ENCODE measurements around the gene FAM107B. TPM values are rescaled to one million over a fixed set of nuclear protein-coding genes. Genes with fewer than 3 reads are reported as not detected.

The FAM107B gene
- total and polyA plus RNA-seq, 8 donors: 22.6 to 105 (median 54.5) TPM

- Histone ChIP-seq H3K27me3 (no peaks in the 10 kb centered on the region), H3K36me3 (no peaks in the 10 kb centered on the region), H3K9me3 (no peaks in the 10 kb centered on the region), H3K4me1 (peaks cover 18 to 42% (median 24%) of the 10 kb centered on the region in 3 donors), H3K27ac (peak overlapping the region; percentile 13 to 84 (median 44)), H3K4me3 (no peak overlapping the region)
- 74 to 75% methylated on average over 14 of the region's 14 CpGs for WGBS, 2 donors
- no peak for TF ChIP-seq CTCF (IDR thresholded peaks at IDR 0.05)
- no peak for FAIRE-seq
- DNase-seq: peak in 3 of 6 donors; percentile 36 to 58 (median 49)
- peak; percentile 46 to 72 (median 62) for ATAC-seq
- intact Hi-C loops (cut with DNase I): no loop called here
These were observed 23.4 kb downstream of the FAM107B start for GRCh38 chr10:14751014-14751896.

GRCh38 chr10:14749070-14749809 lies 25.5 kb downstream of the FAM107B start:
- peak; percentile 56 to 69 (median 64) for ATAC-seq
- peaks cover 18 to 42% (median 24%) of the 10 kb centered on the region in 3 donors for H3K4me1 ChIP-seq
- 30 to 31% methylated on average over 10 of the region's 10 CpGs for WGBS, 2 donors
- no peak for TF ChIP-seq CTCF (IDR thresholded peaks at IDR 0.05)
- intact Hi-C loops (cut with DNase I): no loop called here
- H3K4me3 ChIP-seq: no peak overlapping the region
- no peaks in the 10 kb centered on the region for H3K36me3 ChIP-seq
- FAIRE-seq: no peak
- H3K27me3 ChIP-seq: no peaks in the 10 kb centered on the region
- peak overlapping the region; percentile 6 to 85 (median 46) for H3K27ac ChIP-seq
- no peaks in the 10 kb centered on the region for H3K9me3 ChIP-seq
- peak; percentile 41 to 81 (median 63) for DNase-seq

DNA sequence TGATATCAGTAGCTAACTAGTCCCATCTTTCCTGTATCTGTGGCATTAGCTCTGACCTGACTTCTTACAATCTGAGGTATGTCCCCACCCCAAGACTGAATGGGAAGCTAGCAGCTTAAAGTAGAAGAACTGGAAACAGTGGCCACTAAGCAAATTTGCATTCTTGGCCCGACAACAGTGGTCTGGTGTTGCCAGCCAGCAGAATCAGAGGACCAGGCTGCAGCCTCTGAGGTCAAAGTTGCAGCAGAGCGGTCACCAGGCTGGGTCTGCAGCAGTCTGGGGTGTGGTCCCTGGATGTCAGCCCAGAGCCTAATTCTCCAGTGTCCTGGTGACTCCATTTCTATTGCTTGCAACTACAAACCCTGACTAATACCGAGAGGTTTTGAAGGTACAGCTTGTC lies 26.3 kb downstream of the FAM107B start:
- DNase-seq: peak in 1 of 6 donors; percentile 51
- Histone ChIP-seq H3K4me1 (peaks cover 18 to 44% (median 24%) of the 10 kb centered on the region in 3 donors), H3K27ac (peak overlapping the region; percentile 6 to 85 (median 46)), H3K9me3 (no peaks in the 10 kb centered on the region), H3K27me3 (no peaks in the 10 kb centered on the region), H3K36me3 (no peaks in the 10 kb centered on the region), H3K4me3 (no peak overlapping the region)
- WGBS, 2 donors: 34 to 38% methylated on average over 3 of the region's 3 CpGs
- intact Hi-C loops (cut with DNase I): no loop called here
- FAIRE-seq: no peak
- ATAC-seq: peak; percentile 42 to 69 (median 55)
- TF ChIP-seq CTCF (IDR thresholded peaks at IDR 0.05): no peak

GRCh38 chr10:14742815-14743214 lies 31.9 kb downstream of the FAM107B start:
- DNase-seq: peak in 1 of 6 donors; percentile 58
- peaks cover 4 to 31% (median 14%) of the 10 kb centered on the region in 3 donors for H3K4me1 ChIP-seq
- 18 to 28% methylated on average over 3 of the region's 3 CpGs for WGBS, 2 donors
- no peaks in the 10 kb centered on the region for H3K27me3 ChIP-seq
- ATAC-seq: peak; percentile 91 to 95 (median 93)
- intact Hi-C loops (cut with DNase I): no loop called here
- no peak overlapping the region for H3K4me3 ChIP-seq
- peak overlapping the region in 2 of 4 donors; percentile 64 to 81 for H3K27ac ChIP-seq
- no peak for TF ChIP-seq CTCF (IDR thresholded peaks at IDR 0.05)
- H3K36me3 ChIP-seq: no peaks in the 10 kb centered on the region
- FAIRE-seq: no peak
- no peaks in the 10 kb centered on the region for H3K9me3 ChIP-seq

All from pancreas (tissue), 10 donors.